Prostate gland (tissue), 2 donors: ENCODE data around the gene CEACAM6. TPM values are rescaled to one million over a fixed set of nuclear protein-coding genes. Genes with fewer than 3 reads are reported as not detected.

Experiments
- DNase-seq: peaks from one replicate; pipeline ENCODE4 v3.0.0-alpha.2; 2019; ENCODE audit warnings: low spot score
- H3K27ac ChIP-seq, 2 donors: fragments of 200-600 bp; sonication (generic); 2 replicates each; pipeline ENCODE4 v1.5.1; 2017 to 2019
- H3K27me3 ChIP-seq: fragments of 200-600 bp; sonication (generic); replicated peaks from 2 replicates; pipeline ENCODE4 v1.5.1; 2019; ENCODE audit not compliant: insufficient read depth
- H3K36me3 ChIP-seq, 2 donors: fragments of 200-600 bp; sonication (generic); 1 replicate in 1 of 2; 2 replicates in 1 of 2; pipeline versions ENCODE4 v1.5.1 to v1.8.1; 2017 to 2019
- H3K4me1 ChIP-seq: fragments of 200-600 bp; sonication (generic); replicated peaks from 2 replicates; pipeline ENCODE4 v1.5.1; 2019
- H3K4me3 ChIP-seq, 2 donors: fragments of 200-600 bp; sonication (generic); 2 replicates each; pipeline ENCODE4 v1.5.1; 2017 to 2019
- H3K9me3 ChIP-seq: fragments of 200-600 bp; sonication (generic); 2 replicates; pipeline ENCODE4 v1.5.1; 2017
- CTCF ChIP-seq, 4 experiments: fragments of 200-600 bp in 2 of 4; fragments of 450-650 bp in 2 of 4; sonication (generic) in 2 of 4; IDR thresholded peaks; 1 replicate in 3 of 4; 2 replicates in 1 of 4; pipeline ENCODE4 v1.5.1; 2016 to 2019; ENCODE audit warnings: antibody characterized with exemption in 4 of 4, mild to moderate bottlenecking in 2 of 4, moderate library complexity in 2 of 4
- POLR2A ChIP-seq: fragments of 450-650 bp; IDR thresholded peaks from one replicate; pipeline ENCODE4 v1.6.1; 2016; ENCODE audit warnings: antibody characterized with exemption, mild to moderate bottlenecking
- POLR2AphosphoS5 ChIP-seq: sonication (generic); formaldehyde crosslinking; IDR thresholded peaks from one replicate; pipeline ENCODE4 v1.6.1; 2017; ENCODE audit warnings: antibody characterized with exemption
- WGBS: methylation state at CpG from one replicate; pipeline ENCODE4 v1.1.5; 2018; 5-methylcytosine and 5-hydroxymethylcytosine counted together
- intact Hi-C: fragments of 100-400 bp; cut with DNase I; formaldehyde crosslinking; loops from one replicate; pipeline ENCODE4 v1.14.2; 2022
- total RNA-seq, 2 donors: library from RNA; depleted of rRNA; stranded (reverse); fragments of >200 nt; gene quantifications; one replicate each; pipeline ENCODE4 v1.1.0, GENCODE V29; 2016

Gene CEACAM6
- total RNA-seq, 2 donors from 2014 or later: 2.5 to 6.3 TPM

GRCh38 chr19:41795031-41795461, 39.7 kb downstream of the CEACAM6 start:
- TF ChIP-seq CTCF (IDR thresholded peaks at IDR 0.05) (peak; percentile 34 to 75 (median 51)), POLR2A (no peak)
- Histone ChIP-seq H3K27me3 (no peaks in the 10 kb centered on the region), H3K4me3 (no peak overlapping the region), H3K27ac (no peak overlapping the region), H3K4me1 (no peaks in the 10 kb centered on the region), H3K36me3 (no peaks in the 10 kb centered on the region), H3K9me3 (no peaks in the 10 kb centered on the region)
- intact Hi-C loops: no loop called here
- WGBS: 42% methylated on average over 5 of the region's 5 CpGs
- DNase-seq: peak; percentile 47

GRCh38 chr19:41796362-41796761, 41.0 kb downstream of the CEACAM6 start, which contains the start of gene CEACAM3:
TSS of gene CEACAM3 (plus strand) at chr19:41796587. CDS start at chr19:41796678, 91 bp downstream.
- Histone ChIP-seq H3K36me3 (no peaks in the 10 kb centered on the region), H3K27ac (no peak within 1 kb of the TSS), H3K27me3 (no peaks in the 10 kb centered on the region), H3K4me3 (no peak within 1 kb of the TSS), H3K9me3 (no peaks in the 10 kb centered on the region), H3K4me1 (no peaks in the 10 kb centered on the region)
- intact Hi-C loops: no loop called here
- TF ChIP-seq CTCF (IDR thresholded peaks at IDR 0.05): no peak
- TF ChIP-seq POLR2AphosphoS5: no peak
- TF ChIP-seq POLR2A: no peak
- no peak for DNase-seq

- no peak for DNase-seq
- Histone ChIP-seq H3K27ac (no peak overlapping the region), H3K4me3 (no peak overlapping the region), H3K27me3 (no peaks in the 10 kb centered on the region), H3K4me1 (no peaks in the 10 kb centered on the region), H3K9me3 (no peaks in the 10 kb centered on the region), H3K36me3 (no peaks in the 10 kb centered on the region)
- 88% methylated on average over 1 of the region's 1 CpG for WGBS
- TF ChIP-seq POLR2AphosphoS5 (no peak), CTCF (IDR thresholded peaks at IDR 0.05) (no peak), POLR2A (no peak)
- intact Hi-C loops: no loop called here
These were observed 41.6 kb downstream of the CEACAM6 start for GRCh38 chr19:41796901-41797300.

- peak; percentile 15 for TF ChIP-seq POLR2AphosphoS5
- no peak for TF ChIP-seq POLR2A
- intact Hi-C loops: no loop called here
- no peak overlapping the region for H3K27ac ChIP-seq
- peak; percentile 28 for DNase-seq
- no peaks in the 10 kb centered on the region for H3K4me1 ChIP-seq
- H3K4me3 ChIP-seq: no peak overlapping the region
- no peaks in the 10 kb centered on the region for H3K27me3 ChIP-seq
- no peaks in the 10 kb centered on the region for H3K36me3 ChIP-seq
- WGBS: 49% methylated on average over 9 of the region's 9 CpGs
- no peaks in the 10 kb centered on the region for H3K9me3 ChIP-seq
These were observed 44.2 kb downstream of the CEACAM6 start for GRCh38 chr19:41799444-41800000.

GRCh38 chr19:41801031-41801430, 45.7 kb downstream of the CEACAM6 start:
- Histone ChIP-seq H3K36me3 (no peaks in the 10 kb centered on the region), H3K9me3 (no peaks in the 10 kb centered on the region), H3K4me3 (no peak overlapping the region), H3K4me1 (no peaks in the 10 kb centered on the region), H3K27me3 (no peaks in the 10 kb centered on the region), H3K27ac (no peak overlapping the region)
- TF ChIP-seq POLR2AphosphoS5 (no peak), CTCF (IDR thresholded peaks at IDR 0.05) (no peak), POLR2A (no peak)
- DNase-seq: no peak
- intact Hi-C loops: no loop called here
- WGBS: 79% methylated on average over 4 of the region's 4 CpGs
